Spinal cord (tissue), 10 donors: ENCODE results near the gene RCAN1. TPM values are rescaled to one million over a fixed set of nuclear protein-coding genes. Genes with fewer than 3 reads are reported as not detected.
A peak's percentile ranks its signal among the peaks of the same experiment; 100 is the strongest.

ENCODE experiments used
- DNase-seq, 6 donors: peaks; one replicate each; pipeline versions ENCODE4 v3.0.0 to v3.0.0-alpha.2; 2013 to 2015; ENCODE audit warnings: low spot score in 6 of 6, low read depth in 4 of 6
- H3K27ac ChIP-seq: one replicate; pipeline ENCODE4 v1.5.1; 2013; ENCODE audit warnings: low read depth, low read length, control low read depth
- H3K27me3 ChIP-seq: one replicate; pipeline ENCODE4 v1.6.1; 2013; ENCODE audit warnings: low read length; ENCODE audit not compliant: control insufficient read depth, insufficient read depth
- H3K36me3 ChIP-seq: one replicate; pipeline ENCODE4 v1.6.1; 2013; ENCODE audit warnings: low read length; ENCODE audit not compliant: control insufficient read depth, insufficient read depth
- H3K4me1 ChIP-seq: one replicate; pipeline ENCODE4 v1.6.1; 2013; ENCODE audit warnings: low read length; ENCODE audit not compliant: control insufficient read depth, insufficient read depth
- H3K4me3 ChIP-seq: one replicate; pipeline ENCODE4 v1.5.1; 2013; ENCODE audit warnings: low read depth, low read length, control low read depth
- H3K9me3 ChIP-seq: one replicate; pipeline ENCODE4 v1.6.1; 2013; ENCODE audit warnings: low read length; ENCODE audit not compliant: control insufficient read depth, insufficient read depth
- WGBS: methylation state at CpG from one replicate; pipeline ENCODE4 v1.1.5; 2013; ENCODE audit warnings: missing lambda C conversion rate; ENCODE audit not compliant: insufficient coverage; 5-methylcytosine and 5-hydroxymethylcytosine counted together
- polyA plus RNA-seq, 2 donors: library from polyadenylated mRNA; unstranded; fragments of 120-200 nt; gene quantifications; one replicate each; pipeline ENCODE4 v1.2.1, GENCODE V29; 2013; ENCODE audit not compliant: insufficient read length in 2 of 2
- total RNA-seq, 2 donors: library from RNA; depleted of rRNA in 1 of 2; stranded (reverse); fragments of 120-200 nt in 1 of 2; fragments of >200 nt in 1 of 2; gene quantifications; one replicate each; pipeline versions ENCODE4 v1.2.3 to v1.2.4, GENCODE V29; 2013 to 2014
- donor health status: healthy.

The RCAN1 gene
- total and polyA plus RNA-seq, 4 donors = 42.4 to 107 (median 91.0) TPM

DNA sequence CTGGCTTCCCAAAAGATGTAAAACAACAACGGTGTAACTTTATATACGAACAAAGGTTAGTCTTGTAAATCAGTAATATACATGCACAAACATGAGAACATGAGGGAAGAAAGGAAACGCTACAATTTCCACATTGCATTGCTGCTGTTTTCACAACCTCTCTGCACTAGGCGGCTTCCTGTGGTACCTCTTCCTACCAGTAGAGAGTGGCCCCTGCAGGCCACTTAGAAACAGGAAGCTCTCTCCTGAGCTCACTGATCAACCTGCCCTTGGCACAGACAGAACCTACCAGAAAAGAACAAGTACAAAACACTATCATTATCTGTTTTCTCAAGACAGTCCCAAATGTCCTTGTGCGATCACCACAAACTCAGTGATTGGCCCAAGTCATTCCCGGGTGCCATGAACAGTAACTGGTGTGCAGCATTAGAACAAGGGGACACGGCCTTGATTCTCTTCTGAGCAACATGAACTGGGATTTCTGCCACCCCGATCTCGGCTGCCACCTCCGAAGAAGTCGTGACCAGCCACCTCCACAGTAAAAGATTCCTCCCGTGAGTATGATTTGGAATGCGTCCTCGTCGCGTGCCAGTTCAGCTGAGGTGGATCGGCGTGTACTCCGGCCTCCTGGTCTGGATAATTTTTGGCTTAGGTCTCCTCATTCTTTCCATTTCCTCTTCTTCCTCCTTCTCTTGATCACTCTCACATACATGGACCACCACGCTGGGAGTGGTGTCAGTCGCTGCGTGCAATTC is 97.2 kb downstream of the RCAN1 start:
- H3K9me3 ChIP-seq = no peaks in the 10 kb centered on the region
- no peak for DNase-seq
- no peak overlapping the region for H3K27ac ChIP-seq
- H3K4me1 ChIP-seq = peaks cover 15% of the 10 kb centered on the region
- H3K4me3 ChIP-seq = no peak overlapping the region
- H3K27me3 ChIP-seq = no peaks in the 10 kb centered on the region
- 89% methylated on average over 16 of the region's 22 CpGs for WGBS
- H3K36me3 ChIP-seq = peaks cover 41% of the 10 kb centered on the region

DNA sequence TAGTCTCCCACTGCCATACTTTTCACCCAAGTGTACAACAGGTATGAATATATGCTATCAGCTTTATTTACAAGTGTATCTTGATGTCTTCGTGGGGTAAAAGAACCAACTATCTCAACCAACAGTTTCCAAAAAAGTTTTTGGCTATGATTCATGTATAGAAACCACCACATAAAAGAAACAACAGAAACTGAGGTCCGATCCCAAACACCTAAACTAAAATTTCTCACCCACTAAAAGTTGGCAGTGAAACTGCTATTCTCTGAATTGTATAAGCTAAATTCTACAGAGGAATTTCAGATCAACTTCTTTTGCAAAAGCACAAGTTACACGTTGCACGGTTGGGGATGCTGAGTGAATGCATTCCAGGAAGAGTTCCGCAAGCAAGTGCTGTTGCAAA is 97.9 kb downstream of the RCAN1 start:
- H3K27me3 ChIP-seq = no peaks in the 10 kb centered on the region
- no peak overlapping the region for H3K27ac ChIP-seq
- peaks cover 10% of the 10 kb centered on the region for H3K4me1 ChIP-seq
- DNase-seq = no peak
- H3K4me3 ChIP-seq = no peak overlapping the region
- WGBS = 78% methylated on average over 3 of the region's 5 CpGs
- H3K9me3 ChIP-seq = no peaks in the 10 kb centered on the region
- H3K36me3 ChIP-seq = peaks cover 35% of the 10 kb centered on the region

DNA sequence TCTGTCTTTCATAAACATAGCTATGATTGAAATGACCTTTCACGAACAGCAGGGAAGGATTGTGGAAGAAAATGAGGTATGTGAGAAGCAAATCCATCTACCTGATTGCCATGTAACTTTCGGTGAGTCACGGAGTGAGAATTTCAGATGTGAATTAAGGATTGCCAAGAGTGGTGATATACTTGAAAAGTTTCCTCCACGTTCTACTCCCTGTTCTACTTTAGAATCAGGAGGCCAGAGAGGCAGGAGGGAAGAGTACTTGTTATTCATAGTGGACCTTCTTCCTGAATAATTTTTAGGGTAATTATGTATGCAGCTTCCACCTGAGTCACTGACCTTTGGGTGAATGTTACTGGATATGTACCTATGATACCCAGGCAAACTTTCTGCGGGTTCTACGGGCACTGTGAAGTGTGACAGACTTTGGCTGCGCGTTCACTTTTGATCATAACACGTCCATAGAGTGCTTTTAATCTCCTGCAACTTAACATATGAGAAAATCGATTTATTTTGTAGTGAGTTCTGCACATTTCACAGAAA is 100.3 kb downstream of the RCAN1 start:
- Histone ChIP-seq H3K36me3 (peaks cover 23% of the 10 kb centered on the region), H3K27ac (no peak overlapping the region), H3K4me1 (peaks cover 8% of the 10 kb centered on the region), H3K9me3 (no peaks in the 10 kb centered on the region), H3K27me3 (no peaks in the 10 kb centered on the region), H3K4me3 (no peak overlapping the region)
- DNase-seq = no peak
- 100% methylated on average over 2 of the region's 10 CpGs for WGBS

DNA sequence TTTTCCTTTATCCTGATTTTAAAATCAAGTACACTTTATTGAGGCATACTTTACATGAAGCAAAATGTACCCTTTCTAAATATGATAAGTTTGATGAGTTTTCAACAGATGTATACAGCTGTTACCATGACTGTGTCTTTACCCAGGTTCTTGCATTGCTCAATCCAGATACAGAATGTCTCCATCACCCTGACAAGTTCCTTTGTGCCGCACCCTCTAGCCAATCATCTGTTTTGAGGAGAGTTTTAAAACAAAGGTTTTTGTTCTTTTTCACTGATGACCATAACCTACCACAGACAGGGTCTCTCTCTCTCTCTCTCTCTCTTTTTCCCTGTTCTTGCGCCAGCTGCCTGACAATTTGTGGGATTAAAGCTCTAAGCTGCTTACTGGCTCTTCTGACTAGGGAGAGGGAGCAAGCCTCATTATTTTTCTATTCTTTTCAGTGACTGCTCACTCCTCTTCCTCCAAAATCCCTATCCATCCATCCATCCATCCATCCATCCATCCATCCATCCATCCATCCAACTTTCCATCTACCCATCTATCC is 101.7 kb downstream of the RCAN1 start:
- no peak for DNase-seq
- Histone ChIP-seq H3K36me3 (peaks cover 12% of the 10 kb centered on the region), H3K9me3 (no peaks in the 10 kb centered on the region), H3K27ac (no peak overlapping the region), H3K27me3 (no peaks in the 10 kb centered on the region), H3K4me1 (peaks cover 8% of the 10 kb centered on the region), H3K4me3 (no peak overlapping the region)
- WGBS = no CpG with 5 or more reads among the region's 2 CpGs

DNA sequence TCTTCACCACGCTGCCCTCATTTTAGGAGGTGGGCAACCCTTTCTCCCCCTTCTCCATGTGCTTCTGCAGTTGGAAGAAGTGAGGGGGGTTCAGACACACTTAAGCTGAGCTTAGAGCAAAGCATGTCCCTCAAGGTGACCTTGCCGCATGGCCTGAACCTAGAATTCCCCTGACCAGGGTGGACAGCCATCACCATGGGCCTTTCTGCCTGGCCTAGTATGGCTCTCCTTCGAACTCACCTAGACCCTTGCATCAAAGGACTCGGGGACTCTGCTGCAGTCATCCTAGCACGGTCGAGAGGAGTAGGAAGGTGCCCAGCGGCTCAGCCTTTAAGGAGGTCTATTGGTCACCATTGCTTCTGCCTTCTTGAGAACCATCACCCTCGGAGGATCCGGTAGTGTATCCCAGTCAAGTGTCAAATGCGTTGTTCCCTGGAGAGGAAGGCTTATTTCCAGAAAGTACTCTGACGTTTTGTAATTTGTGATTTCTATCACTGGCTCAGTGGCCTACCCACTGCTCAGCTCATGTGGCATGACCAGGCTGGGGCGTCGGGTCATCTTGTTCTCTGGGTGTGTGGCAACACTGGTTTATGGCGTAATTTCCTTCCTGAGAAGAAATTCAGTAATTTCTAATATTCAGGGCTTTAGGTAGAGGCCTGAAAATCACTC is 103.0 kb downstream of the RCAN1 start, which contains the start of gene KCNE1:
Gene KCNE1 (minus strand): TSS at position 424 of the 669 bp plus-strand sequence. CDS start 62,576 bp downstream, outside the sequence.
- Histone ChIP-seq H3K27me3 (no peaks in the 10 kb centered on the region), H3K36me3 (peaks cover 7% of the 10 kb centered on the region), H3K27ac (no peak within 1 kb of the TSS), H3K4me3 (no peak within 1 kb of the TSS), H3K4me1 (peaks cover 8% of the 10 kb centered on the region), H3K9me3 (no peaks in the 10 kb centered on the region)
- DNase-seq = no peak
- WGBS = 97% methylated on average over 10 of the region's 14 CpGs

DNA sequence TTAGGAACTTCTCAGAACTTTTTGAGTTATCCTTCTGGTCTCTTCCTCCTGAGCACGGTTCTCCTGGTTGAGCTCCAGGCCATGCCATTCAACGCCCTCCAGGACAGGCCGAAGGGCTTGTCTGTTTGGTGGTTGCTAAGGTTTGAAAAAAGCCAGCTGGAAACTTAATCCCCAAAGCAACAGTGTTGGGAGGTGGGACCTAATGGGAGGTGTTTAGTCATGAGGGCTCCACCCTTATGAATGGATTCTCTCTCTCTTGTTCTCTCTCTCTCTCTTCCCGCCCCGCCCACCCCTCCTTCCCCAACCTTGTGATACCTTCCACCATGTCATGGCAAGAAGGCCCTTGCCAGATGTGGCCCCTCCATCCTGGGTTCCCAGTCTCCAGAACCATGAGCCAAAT is 103.7 kb downstream of the RCAN1 start:
- Histone ChIP-seq H3K9me3 (no peaks in the 10 kb centered on the region), H3K4me3 (no peak overlapping the region), H3K4me1 (peaks cover 8% of the 10 kb centered on the region), H3K27ac (no peak overlapping the region), H3K27me3 (no peaks in the 10 kb centered on the region), H3K36me3 (peaks cover 7% of the 10 kb centered on the region)
- no CpG with 5 or more reads among the region's 5 CpGs for WGBS
- no peak for DNase-seq

DNA sequence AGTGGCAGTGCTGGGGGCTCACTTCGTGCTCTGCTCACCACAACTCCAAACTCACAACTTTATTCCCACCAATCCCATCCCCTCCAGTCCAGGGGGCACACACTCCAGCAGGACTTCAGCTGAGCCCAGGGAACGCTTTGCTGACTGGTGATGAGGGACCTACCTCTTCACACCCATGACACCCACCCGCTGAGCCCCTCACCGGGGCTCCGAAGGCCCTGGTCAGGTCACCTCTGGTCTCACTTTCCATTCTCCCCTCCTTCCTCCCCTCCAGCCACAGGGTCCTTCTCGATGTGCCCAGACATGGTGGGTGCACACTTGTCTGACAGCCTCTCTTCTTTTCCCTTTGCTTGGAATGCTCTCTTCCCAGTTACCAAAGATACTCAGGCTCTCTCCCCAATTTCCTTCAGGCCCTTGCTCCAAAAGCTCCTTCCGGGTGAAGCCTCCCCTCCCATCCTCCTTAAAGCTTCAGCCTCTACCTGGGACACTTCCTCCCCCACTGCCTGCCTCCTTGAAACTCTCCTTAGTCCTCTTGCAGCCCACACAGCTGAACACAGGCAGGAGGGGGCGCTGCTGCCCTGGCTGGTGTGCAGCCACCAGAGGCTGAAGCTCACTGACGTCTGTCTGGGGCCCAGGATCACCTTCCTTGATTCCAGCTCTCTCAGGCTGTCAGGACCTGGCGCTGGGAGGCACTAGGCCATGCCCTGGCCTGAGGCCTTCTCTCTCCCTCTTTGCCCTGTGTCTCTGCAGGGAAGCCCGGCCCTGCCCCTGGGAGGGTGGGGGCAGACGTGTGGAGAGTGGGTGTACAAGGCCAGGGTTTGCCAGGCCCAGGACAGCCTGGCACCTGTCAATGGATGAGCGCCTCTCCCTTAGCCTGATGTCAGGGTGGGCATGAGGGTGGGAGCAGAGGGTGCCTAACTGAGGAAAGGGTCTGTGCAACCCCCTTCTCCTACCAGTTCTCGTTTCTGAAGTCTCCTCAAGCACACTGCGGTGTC is 104.5 kb downstream of the RCAN1 start:
- peak in 1 of 6 donors; percentile 45 for DNase-seq
- no peaks in the 10 kb centered on the region for H3K27me3 ChIP-seq
- H3K4me3 ChIP-seq = no peak overlapping the region
- no peaks in the 10 kb centered on the region for H3K9me3 ChIP-seq
- peaks cover 7% of the 10 kb centered on the region for H3K36me3 ChIP-seq
- peaks cover 8% of the 10 kb centered on the region for H3K4me1 ChIP-seq
- no peak overlapping the region for H3K27ac ChIP-seq
- WGBS = 83% methylated on average over 12 of the region's 15 CpGs

DNA sequence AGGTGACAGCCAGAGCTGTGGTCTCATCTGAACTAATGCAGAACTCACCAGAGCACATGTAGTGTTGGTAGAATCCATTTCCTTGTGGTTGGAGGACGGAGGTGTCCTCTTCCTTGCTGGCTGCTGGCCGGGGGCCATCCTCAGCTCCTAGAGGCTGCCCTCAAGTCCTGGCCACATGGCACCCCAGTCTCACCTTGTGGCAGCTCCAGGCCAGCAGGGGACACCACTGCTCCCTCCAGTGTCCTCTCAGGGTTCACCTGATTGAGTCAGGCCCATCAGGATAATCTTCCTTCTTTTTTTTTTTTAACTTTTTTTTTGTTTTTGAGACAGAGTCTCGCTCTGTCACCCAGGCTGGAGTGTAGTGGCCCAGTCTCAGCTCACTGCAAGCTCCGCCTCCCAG is 105.8 kb downstream of the RCAN1 start:
- WGBS = 100% methylated on average over 2 of the region's 4 CpGs
- Histone ChIP-seq H3K9me3 (no peaks in the 10 kb centered on the region), H3K4me1 (peaks cover 7% of the 10 kb centered on the region), H3K4me3 (no peak overlapping the region), H3K36me3 (peaks cover 7% of the 10 kb centered on the region), H3K27ac (no peak overlapping the region), H3K27me3 (no peaks in the 10 kb centered on the region)
- no peak for DNase-seq

DNA sequence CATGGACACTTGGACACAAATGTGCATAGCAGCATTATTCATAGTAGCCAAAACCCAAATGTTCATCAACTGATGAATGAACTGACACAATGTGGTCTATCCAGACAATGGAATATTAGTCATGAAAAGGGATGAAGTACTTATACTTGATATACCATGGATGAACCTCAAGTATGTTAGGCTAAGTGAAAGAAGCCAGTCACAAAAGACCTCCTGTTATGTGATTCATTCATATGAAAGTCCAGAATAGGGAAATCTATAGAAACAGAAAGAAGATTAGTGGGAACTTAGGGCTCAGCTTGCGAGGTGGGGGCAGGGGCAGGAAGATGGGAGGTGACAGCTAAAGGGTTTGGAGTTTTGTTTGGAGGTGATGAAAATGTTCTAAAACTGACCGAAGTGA is 110.3 kb downstream of the RCAN1 start:
- H3K27me3 ChIP-seq = no peaks in the 10 kb centered on the region
- no peaks in the 10 kb centered on the region for H3K4me1 ChIP-seq
- 60% methylated on average over 1 of the region's 2 CpGs for WGBS

More for the DNA sequence above, 110.3 kb downstream of the RCAN1 start:
- no peaks in the 10 kb centered on the region for H3K36me3 ChIP-seq
- DNase-seq = no peak
- no peak overlapping the region for H3K4me3 ChIP-seq
- no peaks in the 10 kb centered on the region for H3K9me3 ChIP-seq
- no peak overlapping the region for H3K27ac ChIP-seq
